ENCODE data around the gene ALDH1B1. TPM values are rescaled to one million over a fixed set of nuclear protein-coding genes. Genes with fewer than 3 reads are reported as not detected.

ALDH1B1 gene
- polyA plus RNA-seq, 1 of the 3 experiments (the other 2 are of a cell fraction): 16.5 TPM

DNA sequence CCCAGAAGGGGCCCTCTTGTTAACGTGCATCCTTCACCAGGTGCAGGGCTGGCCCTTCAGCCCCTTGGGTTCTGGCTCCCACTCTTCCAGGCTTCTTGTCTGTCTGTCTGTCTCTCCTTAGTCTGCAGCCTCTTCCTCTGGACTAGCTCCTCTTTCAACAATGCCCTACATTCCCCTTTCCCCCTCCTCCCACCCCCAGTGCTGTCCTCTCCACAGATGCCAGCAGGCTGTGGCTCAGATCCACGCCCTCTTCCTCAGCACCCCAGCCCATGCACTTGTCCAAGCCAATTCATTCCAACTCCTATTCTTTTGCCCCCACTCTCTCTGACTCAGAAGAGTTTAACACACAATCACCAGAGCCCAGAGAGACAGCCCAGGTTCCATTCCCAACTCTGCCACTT is 45.2 kb upstream of the ALDH1B1 start:
- H3F3A ChIP-seq (replicated peaks; ENCODE audit: insufficient read depth): no peaks in the 10 kb centered on the region
- no peak for DNase-seq
- H3K4me2 ChIP-seq: no peak overlapping the region
- no peak for TF ChIP-seq POLR2AphosphoS5 (IDR thresholded peaks at IDR 0.05; ENCODE audit: low read depth, low read length)
- TF ChIP-seq, protein P1, sequence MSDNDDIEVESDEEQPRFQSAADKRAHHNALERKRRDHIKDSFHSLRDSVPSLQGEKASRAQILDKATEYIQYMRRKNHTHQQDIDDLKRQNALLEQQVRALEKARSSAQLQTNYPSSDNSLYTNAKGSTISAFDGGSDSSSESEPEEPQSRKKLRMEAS (IDR thresholded peaks at IDR 0.05; ENCODE audit: low read depth): no peak
- TF ChIP-seq RFX5 (IDR thresholded peaks at IDR 0.05; ENCODE audit: low read length): no peak
- TF ChIP-seq NFIC (IDR thresholded peaks at IDR 0.05; ENCODE audit: borderline replicate concordance): no peak
- no peak for TF ChIP-seq SMC3 (IDR thresholded peaks at IDR 0.05; ENCODE audit: low read depth, low read length)
- TF ChIP-seq JUND (IDR thresholded peaks at IDR 0.05): no peak
- no peak for TF ChIP-seq MXI1 (IDR thresholded peaks at IDR 0.05; ENCODE audit: low read depth, low read length)
- no peak for TF ChIP-seq MEF2A (IDR thresholded peaks at IDR 0.05; ENCODE audit: borderline replicate concordance, low read depth)
- TF ChIP-seq, protein P2, sequence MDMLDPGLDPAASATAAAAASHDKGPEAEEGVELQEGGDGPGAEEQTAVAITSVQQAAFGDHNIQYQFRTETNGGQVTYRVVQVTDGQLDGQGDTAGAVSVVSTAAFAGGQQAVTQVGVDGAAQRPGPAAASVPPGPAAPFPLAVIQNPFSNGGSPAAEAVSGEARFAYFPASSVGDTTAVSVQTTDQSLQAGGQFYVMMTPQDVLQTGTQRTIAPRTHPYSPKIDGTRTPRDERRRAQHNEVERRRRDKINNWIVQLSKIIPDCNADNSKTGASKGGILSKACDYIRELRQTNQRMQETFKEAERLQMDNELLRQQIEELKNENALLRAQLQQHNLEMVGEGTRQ (IDR thresholded peaks at IDR 0.05; ENCODE audit: borderline replicate concordance, low read depth, low read length): no peak
- no peak for TF ChIP-seq CHD2 (IDR thresholded peaks at IDR 0.05; ENCODE audit: low read length, partially characterized antibody)
- TF ChIP-seq NRF1 (IDR thresholded peaks at IDR 0.05; ENCODE audit: low read depth, low read length): no peak
- TF ChIP-seq TCF12 (IDR thresholded peaks at IDR 0.05): no peak
- no peak for TF ChIP-seq ELF1 (IDR thresholded peaks at IDR 0.05)
- no peak for TF ChIP-seq RAD21 (IDR thresholded peaks at IDR 0.05; ENCODE audit: low read length)
- TF ChIP-seq, protein P3, sequence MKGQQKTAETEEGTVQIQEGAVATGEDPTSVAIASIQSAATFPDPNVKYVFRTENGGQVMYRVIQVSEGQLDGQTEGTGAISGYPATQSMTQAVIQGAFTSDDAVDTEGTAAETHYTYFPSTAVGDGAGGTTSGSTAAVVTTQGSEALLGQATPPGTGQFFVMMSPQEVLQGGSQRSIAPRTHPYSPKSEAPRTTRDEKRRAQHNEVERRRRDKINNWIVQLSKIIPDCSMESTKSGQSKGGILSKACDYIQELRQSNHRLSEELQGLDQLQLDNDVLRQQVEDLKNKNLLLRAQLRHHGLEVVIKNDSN (IDR thresholded peaks at IDR 0.05; ENCODE audit: borderline replicate concordance, low read depth): no peak
- TF ChIP-seq FOSL2 (IDR thresholded peaks at IDR 0.05; ENCODE audit: borderline replicate concordance, low read depth): no peak
- no peak for TF ChIP-seq TAF1 (IDR thresholded peaks at IDR 0.05; ENCODE audit: borderline replicate concordance, low read depth, low read length)
- TF ChIP-seq GABPA (IDR thresholded peaks at IDR 0.05; ENCODE audit: low read depth): no peak
- no peaks in the 10 kb centered on the region for H3K9me3 ChIP-seq
- H3K9ac ChIP-seq: no peak overlapping the region
- POLR2A ChIA-PET: no interaction called here
- no peaks in the 10 kb centered on the region for H3K36me3 ChIP-seq (replicated peaks in 1 of 2; ENCODE audit: control insufficient read depth in 1 of 2, insufficient read depth in 2 of 2, low read length in 1 of 2)
- CTCF ChIA-PET: interaction anchor here (1.1 to 3.8 kb wide), 3 partner anchors 36 to 434 kb away, joined by 3 to 16 read pairs (median 10); no protein-coding TSS in a partner anchor
- no peak overlapping the region for H3K4me3 ChIP-seq (ENCODE audit: low read depth in 2 of 2, low read length in 1 of 2)
- no peaks in the 10 kb centered on the region for H4K20me1 ChIP-seq (ENCODE audit: insufficient read depth)
- no peak overlapping the region for H3K27ac ChIP-seq (ENCODE audit: low read depth in 2 of 2, low read length in 1 of 2)
- no peaks in the 10 kb centered on the region for H3K9me2 ChIP-seq
- no peaks in the 10 kb centered on the region for H3K79me2 ChIP-seq (ENCODE audit: insufficient read depth)
- H2AFZ ChIP-seq (ENCODE audit: low read depth): no peak overlapping the region
- 36% methylated on average over 2 of the region's 2 CpGs for WGBS (ENCODE audit: low lambda C conversion rate)
- H3K27me3 ChIP-seq (ENCODE audit: insufficient read depth): no peaks in the 10 kb centered on the region; the same call in 1 of the 2 replicates
- peaks cover 0 to 20% of the 10 kb centered on the region in 2 experiments; a peak in 1 of 4 replicates for H3K4me1 ChIP-seq (ENCODE audit: control insufficient read depth in 1 of 2, insufficient read depth in 2 of 2, low read depth in 1 of 2, low read length in 1 of 2)

DNA sequence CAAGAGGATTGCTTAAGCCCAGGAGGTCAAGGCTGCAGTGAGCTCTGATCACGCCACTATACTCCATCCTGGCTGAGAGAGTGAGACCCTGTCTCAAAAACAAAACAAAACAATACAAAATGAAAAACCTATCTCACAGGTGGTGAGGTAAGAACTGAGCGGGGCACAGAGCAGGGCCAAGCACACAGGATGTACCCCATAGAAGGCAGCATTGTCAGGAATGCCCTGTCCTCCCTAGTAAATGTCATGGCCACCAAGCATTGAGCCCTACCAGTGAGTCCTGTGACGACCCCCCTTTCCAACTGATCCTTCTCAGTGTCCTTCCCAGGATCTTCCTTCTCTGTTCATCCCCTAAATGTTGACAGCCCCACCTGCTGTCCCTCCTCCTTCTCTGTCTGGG is 44.6 kb upstream of the ALDH1B1 start:
- WGBS (ENCODE audit: low lambda C conversion rate): 40% methylated on average over 3 of the region's 3 CpGs
- Histone ChIP-seq H3K27ac (ENCODE audit: low read depth in 2 of 2, low read length in 1 of 2) (no peak overlapping the region), H2AFZ (ENCODE audit: low read depth) (no peak overlapping the region), H3K36me3 (replicated peaks in 1 of 2; ENCODE audit: control insufficient read depth in 1 of 2, insufficient read depth in 2 of 2, low read length in 1 of 2) (no peaks in the 10 kb centered on the region), H4K20me1 (ENCODE audit: insufficient read depth) (no peaks in the 10 kb centered on the region), H3K9me3 (no peaks in the 10 kb centered on the region), H3K4me1 (ENCODE audit: control insufficient read depth in 1 of 2, insufficient read depth in 2 of 2, low read depth in 1 of 2, low read length in 1 of 2) (peaks cover 0 to 27% of the 10 kb centered on the region in 2 experiments; a peak in 1 of 4 replicates), H3K79me2 (ENCODE audit: insufficient read depth) (no peaks in the 10 kb centered on the region), H3F3A (replicated peaks; ENCODE audit: insufficient read depth) (no peaks in the 10 kb centered on the region), H3K4me3 (ENCODE audit: low read depth in 2 of 2, low read length in 1 of 2) (no peak overlapping the region), H3K9ac (no peak overlapping the region), H3K27me3 (ENCODE audit: insufficient read depth) (no peaks in the 10 kb centered on the region; the same call in 1 of the 2 replicates), H3K9me2 (no peaks in the 10 kb centered on the region), H3K4me2 (no peak overlapping the region)
- ChIA-PET CTCF (interaction anchor here (2.6 to 3.8 kb wide), 2 partner anchors 260 to 434 kb away, joined by 10 to 16 read pairs; no protein-coding TSS in a partner anchor), POLR2A (no interaction called here)
- DNase-seq: no peak
- TF ChIP-seq, protein P2 (IDR thresholded peaks at IDR 0.05; ENCODE audit: borderline replicate concordance, low read depth, low read length): no peak
- TF ChIP-seq RFX5 (IDR thresholded peaks at IDR 0.05; ENCODE audit: low read length) (no peak), YY1 (IDR thresholded peaks at IDR 0.05; ENCODE audit: low read depth) (no peak), CHD2 (IDR thresholded peaks at IDR 0.05; ENCODE audit: low read length, partially characterized antibody) (no peak), NRF1 (IDR thresholded peaks at IDR 0.05; ENCODE audit: low read depth, low read length) (no peak), RXRA (IDR thresholded peaks at IDR 0.05; ENCODE audit: borderline replicate concordance, low read depth) (no peak), FOSL2 (IDR thresholded peaks at IDR 0.05; ENCODE audit: borderline replicate concordance, low read depth) (no peak), SMC3 (IDR thresholded peaks at IDR 0.05; ENCODE audit: low read depth, low read length) (no peak)
- TF ChIP-seq, protein P4, sequence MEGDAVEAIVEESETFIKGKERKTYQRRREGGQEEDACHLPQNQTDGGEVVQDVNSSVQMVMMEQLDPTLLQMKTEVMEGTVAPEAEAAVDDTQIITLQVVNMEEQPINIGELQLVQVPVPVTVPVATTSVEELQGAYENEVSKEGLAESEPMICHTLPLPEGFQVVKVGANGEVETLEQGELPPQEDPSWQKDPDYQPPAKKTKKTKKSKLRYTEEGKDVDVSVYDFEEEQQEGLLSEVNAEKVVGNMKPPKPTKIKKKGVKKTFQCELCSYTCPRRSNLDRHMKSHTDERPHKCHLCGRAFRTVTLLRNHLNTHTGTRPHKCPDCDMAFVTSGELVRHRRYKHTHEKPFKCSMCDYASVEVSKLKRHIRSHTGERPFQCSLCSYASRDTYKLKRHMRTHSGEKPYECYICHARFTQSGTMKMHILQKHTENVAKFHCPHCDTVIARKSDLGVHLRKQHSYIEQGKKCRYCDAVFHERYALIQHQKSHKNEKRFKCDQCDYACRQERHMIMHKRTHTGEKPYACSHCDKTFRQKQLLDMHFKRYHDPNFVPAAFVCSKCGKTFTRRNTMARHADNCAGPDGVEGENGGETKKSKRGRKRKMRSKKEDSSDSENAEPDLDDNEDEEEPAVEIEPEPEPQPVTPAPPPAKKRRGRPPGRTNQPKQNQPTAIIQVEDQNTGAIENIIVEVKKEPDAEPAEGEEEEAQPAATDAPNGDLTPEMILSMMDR (IDR thresholded peaks at IDR 0.05): no peak
- TF ChIP-seq, protein P5, sequence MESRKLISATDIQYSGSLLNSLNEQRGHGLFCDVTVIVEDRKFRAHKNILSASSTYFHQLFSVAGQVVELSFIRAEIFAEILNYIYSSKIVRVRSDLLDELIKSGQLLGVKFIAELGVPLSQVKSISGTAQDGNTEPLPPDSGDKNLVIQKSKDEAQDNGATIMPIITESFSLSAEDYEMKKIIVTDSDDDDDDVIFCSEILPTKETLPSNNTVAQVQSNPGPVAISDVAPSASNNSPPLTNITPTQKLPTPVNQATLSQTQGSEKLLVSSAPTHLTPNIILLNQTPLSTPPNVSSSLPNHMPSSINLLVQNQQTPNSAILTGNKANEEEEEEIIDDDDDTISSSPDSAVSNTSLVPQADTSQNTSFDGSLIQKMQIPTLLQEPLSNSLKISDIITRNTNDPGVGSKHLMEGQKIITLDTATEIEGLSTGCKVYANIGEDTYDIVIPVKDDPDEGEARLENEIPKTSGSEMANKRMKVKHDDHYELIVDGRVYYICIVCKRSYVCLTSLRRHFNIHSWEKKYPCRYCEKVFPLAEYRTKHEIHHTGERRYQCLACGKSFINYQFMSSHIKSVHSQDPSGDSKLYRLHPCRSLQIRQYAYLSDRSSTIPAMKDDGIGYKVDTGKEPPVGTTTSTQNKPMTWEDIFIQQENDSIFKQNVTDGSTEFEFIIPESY (IDR thresholded peaks at IDR 0.05; ENCODE audit: borderline replicate concordance, low read depth): no peak
